Measurements from ENCODE around the gene RRAS. TPM values are rescaled to one million over a fixed set of nuclear protein-coding genes. Genes with fewer than 3 reads are reported as not detected.

The RRAS gene
- total RNA-seq, 4 donors from 2014 or later, result 134 to 205 (median 187) TPM

GRCh38 chr19:49643466-49643865, 3.5 kb upstream of the RRAS start:
- peaks cover 22 to 41% (median 35%) of the 10 kb centered on the region in 4 donors for H3K36me3 ChIP-seq
- no peaks in the 10 kb centered on the region for H3K27me3 ChIP-seq
- DNase-seq (ENCODE audit: extremely low spot score), result no peak
- no peaks in the 10 kb centered on the region for H3K9me3 ChIP-seq
- 53% methylated on average over 2 of the region's 2 CpGs for WGBS
- peak overlapping the region in 2 of 4 donors; percentile 90 to 97 for H3K4me3 ChIP-seq
- peak overlapping the region in 1 of 4 donors; percentile 98 for H3K27ac ChIP-seq (replicated peaks in 1 of 4)
- peaks cover 37 to 58% (median 56%) of the 10 kb centered on the region in 4 donors for H3K4me1 ChIP-seq
- TF ChIP-seq POLR2AphosphoS5 (IDR thresholded peaks at IDR 0.05), result no peak
- TF ChIP-seq, protein P1, sequence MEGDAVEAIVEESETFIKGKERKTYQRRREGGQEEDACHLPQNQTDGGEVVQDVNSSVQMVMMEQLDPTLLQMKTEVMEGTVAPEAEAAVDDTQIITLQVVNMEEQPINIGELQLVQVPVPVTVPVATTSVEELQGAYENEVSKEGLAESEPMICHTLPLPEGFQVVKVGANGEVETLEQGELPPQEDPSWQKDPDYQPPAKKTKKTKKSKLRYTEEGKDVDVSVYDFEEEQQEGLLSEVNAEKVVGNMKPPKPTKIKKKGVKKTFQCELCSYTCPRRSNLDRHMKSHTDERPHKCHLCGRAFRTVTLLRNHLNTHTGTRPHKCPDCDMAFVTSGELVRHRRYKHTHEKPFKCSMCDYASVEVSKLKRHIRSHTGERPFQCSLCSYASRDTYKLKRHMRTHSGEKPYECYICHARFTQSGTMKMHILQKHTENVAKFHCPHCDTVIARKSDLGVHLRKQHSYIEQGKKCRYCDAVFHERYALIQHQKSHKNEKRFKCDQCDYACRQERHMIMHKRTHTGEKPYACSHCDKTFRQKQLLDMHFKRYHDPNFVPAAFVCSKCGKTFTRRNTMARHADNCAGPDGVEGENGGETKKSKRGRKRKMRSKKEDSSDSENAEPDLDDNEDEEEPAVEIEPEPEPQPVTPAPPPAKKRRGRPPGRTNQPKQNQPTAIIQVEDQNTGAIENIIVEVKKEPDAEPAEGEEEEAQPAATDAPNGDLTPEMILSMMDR (IDR thresholded peaks at IDR 0.05), result no peak
- TF ChIP-seq POLR2A (IDR thresholded peaks at IDR 0.05; ENCODE audit: low read depth), result no peak
- no peak for TF ChIP-seq EP300 (IDR thresholded peaks at IDR 0.05)
- intact Hi-C loops (cut with DNase I), result loop anchor here (2.0 to 5.0 kb wide), 2 partner anchors 21 to 34 kb away; partner anchors contain the start of genes BCL2L12, IRF3 and PRMT1

DNA sequence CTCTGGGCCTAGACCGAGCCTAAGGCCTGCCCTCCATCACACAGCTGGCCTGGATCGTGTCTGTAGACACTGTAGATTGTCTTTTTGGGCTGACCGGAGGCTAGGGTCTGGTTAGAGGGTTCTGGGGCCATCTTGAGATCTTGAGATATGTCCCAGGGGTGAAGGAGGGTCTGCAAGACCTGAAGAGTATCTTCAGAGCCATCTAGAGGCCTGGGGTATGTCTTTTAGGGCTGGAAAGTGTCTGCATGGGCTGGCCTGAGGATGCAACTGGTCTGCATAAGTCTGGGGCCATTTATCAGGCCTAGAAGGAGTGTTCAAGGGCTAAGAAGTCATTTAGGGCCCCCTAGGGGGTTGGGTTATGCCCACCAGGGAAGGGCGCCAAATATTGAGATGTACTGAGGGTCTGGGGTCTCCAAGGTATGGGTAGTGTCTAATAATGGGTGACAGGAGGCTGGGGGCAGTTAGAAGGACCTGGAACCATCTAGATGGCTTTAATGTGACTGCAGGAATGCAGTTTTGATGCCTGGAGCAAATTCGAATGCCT, 2.6 kb upstream of the RRAS start:
- H3K9me3 ChIP-seq, result no peaks in the 10 kb centered on the region
- H3K27me3 ChIP-seq, result no peaks in the 10 kb centered on the region
- peak overlapping the region; percentile 91 to 100 (median 98) for H3K27ac ChIP-seq (replicated peaks in 1 of 4)
- H3K4me3 ChIP-seq, result peak overlapping the region; percentile 69 to 97 (median 83)
- H3K36me3 ChIP-seq, result peaks cover 13 to 32% (median 29%) of the 10 kb centered on the region in 4 donors
- no peak for DNase-seq (ENCODE audit: extremely low spot score)
- intact Hi-C loops (cut with DNase I), result loop anchor here (2.0 to 5.0 kb wide), 2 partner anchors 22 to 35 kb away; partner anchors contain the start of genes BCL2L12, IRF3 and PRMT1
- TF ChIP-seq, protein P1 (IDR thresholded peaks at IDR 0.05), result no peak
- TF ChIP-seq POLR2AphosphoS5 (IDR thresholded peaks at IDR 0.05) (no peak), POLR2A (IDR thresholded peaks at IDR 0.05; ENCODE audit: low read depth) (no peak), EP300 (IDR thresholded peaks at IDR 0.05) (no peak)
- peaks cover 42 to 67% (median 65%) of the 10 kb centered on the region in 4 donors for H3K4me1 ChIP-seq
- 18% methylated on average over 3 of the region's 5 CpGs for whole genome bisulfite sequencing

- TF ChIP-seq EP300 (IDR thresholded peaks at IDR 0.05) (peak; percentile 52), POLR2A (IDR thresholded peaks at IDR 0.05; ENCODE audit: low read depth) (peak; percentile 94), POLR2AphosphoS5 (IDR thresholded peaks at IDR 0.05) (peak; percentile 100)
- TF ChIP-seq, protein P1 (IDR thresholded peaks at IDR 0.05), result peak in 1 of 3 experiments; percentile 20
- intact Hi-C loops (cut with DNase I), result loop anchor here (2.0 to 5.0 kb wide), 2 partner anchors 23 to 35 kb away; partner anchors contain the start of genes BCL2L12, IRF3 and PRMT1
- peaks cover 46 to 73% (median 69%) of the 10 kb centered on the region in 4 donors for H3K4me1 ChIP-seq
Observed at GRCh38 chr19:49641688-49642491, 1.9 kb upstream of the RRAS start, which contains the start of gene SCAF1. Gene SCAF1 (plus strand): TSS chr19:49642209. CDS start chr19:49645027, 2,818 bp downstream.

DNA sequence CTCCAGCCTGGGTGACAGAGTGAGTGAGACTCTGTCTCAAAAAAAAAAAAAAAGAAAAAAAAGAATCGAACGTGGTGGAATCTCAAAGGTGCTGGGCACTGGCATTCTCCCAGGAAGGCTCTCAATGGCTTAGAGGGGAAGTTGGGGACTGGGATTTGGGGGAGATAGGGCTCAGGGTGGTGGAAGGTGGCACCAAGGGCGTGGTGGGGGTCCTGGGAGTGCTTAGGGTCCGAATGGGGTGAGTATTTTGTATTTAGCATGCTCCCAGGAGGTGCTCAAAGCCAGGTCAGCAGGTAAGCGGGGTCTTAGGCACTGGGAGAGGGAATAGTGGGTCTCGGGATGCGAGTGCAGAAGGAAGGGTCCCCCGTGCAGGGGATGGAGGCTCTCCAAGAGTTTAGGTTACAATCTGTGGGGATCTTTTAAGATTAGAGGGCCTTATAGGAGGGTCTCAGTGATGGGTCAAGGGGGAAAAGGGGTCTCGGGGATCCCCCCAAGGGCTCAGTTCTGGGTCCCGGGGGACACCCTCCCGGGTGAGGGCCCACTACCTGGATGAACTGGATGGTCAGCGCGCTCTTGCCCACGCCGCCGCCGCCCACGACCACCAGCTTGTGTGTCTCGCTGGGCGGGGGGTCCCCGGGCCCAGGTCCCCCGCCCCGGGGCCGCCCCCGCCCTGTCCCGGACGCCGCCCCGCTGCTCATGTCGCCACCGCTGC, 386 bp downstream of the RRAS start:
- intact Hi-C loops (cut with DNase I), result loop anchor here (2.0 to 5.0 kb wide), 2 partner anchors 38 to 47 kb away; partner anchors contain the start of gene PRMT1
- H3K4me3 ChIP-seq, result peak overlapping the region; percentile 69 to 97 (median 76)
- peaks cover 4 to 26% (median 25%) of the 10 kb centered on the region in 4 donors for H3K36me3 ChIP-seq
- H3K27ac ChIP-seq (replicated peaks in 1 of 4), result peak overlapping the region; percentile 98 to 100 (median 98)
- no peaks in the 10 kb centered on the region for H3K9me3 ChIP-seq
- WGBS, result 5% methylated on average over 12 of the region's 31 CpGs
- TF ChIP-seq POLR2AphosphoS5 (IDR thresholded peaks at IDR 0.05), result no peak
- peak; percentile 54 for TF ChIP-seq POLR2A (IDR thresholded peaks at IDR 0.05; ENCODE audit: low read depth)
- no peak for TF ChIP-seq EP300 (IDR thresholded peaks at IDR 0.05)
- no peaks in the 10 kb centered on the region for H3K27me3 ChIP-seq
- no peak for DNase-seq (ENCODE audit: extremely low spot score)
- H3K4me1 ChIP-seq, result peaks cover 58 to 77% (median 73%) of the 10 kb centered on the region in 4 donors

More at GRCh38 chr19:49641688-49642491, 1.9 kb upstream of the RRAS start, which contains the start of gene SCAF1:
- DNase-seq (ENCODE audit: extremely low spot score), result peak; percentile 100
- Histone ChIP-seq H3K4me3 (peak within 1 kb of the TSS; percentile 69 to 97 (median 83)), H3K9me3 (no peaks in the 10 kb centered on the region), H3K36me3 (peaks cover 7 to 26% (median 23%) of the 10 kb centered on the region in 4 donors), H3K27me3 (no peaks in the 10 kb centered on the region), H3K27ac (replicated peaks in 1 of 4) (peak within 1 kb of the TSS; percentile 98 to 100 (median 98))
- WGBS, result 2% methylated on average over 36 of the region's 87 CpGs
